Ishikawa (cell line): ENCODE results near the gene MICAL3.

ENCODE experiments used
- CEBPB ChIP-seq: IDR thresholded peaks from 2 replicates; pipeline ENCODE4 v1.6.1; 2012
- CREB1 ChIP-seq: IDR thresholded peaks from 2 replicates; pipeline ENCODE4 v1.6.1; 2012; ENCODE audit warnings: low read depth
- EGR1 ChIP-seq: IDR thresholded peaks from 2 replicates; pipeline ENCODE4 v1.6.1; 2012
- EP300 ChIP-seq: IDR thresholded peaks from 2 replicates; pipeline ENCODE4 v1.6.1; 2012; ENCODE audit warnings: borderline replicate concordance
- RAD21 ChIP-seq: IDR thresholded peaks from 2 replicates; pipeline ENCODE4 v1.6.1; 2012; ENCODE audit warnings: low read depth
- TCF12 ChIP-seq: IDR thresholded peaks from 2 replicates; pipeline ENCODE4 v1.6.1; 2012; ENCODE audit warnings: low read depth
- YY1 ChIP-seq: IDR thresholded peaks from 2 replicates; pipeline ENCODE4 v1.6.1; 2012; ENCODE audit warnings: low read depth
- ZBTB7A ChIP-seq: IDR thresholded peaks from 2 replicates; pipeline ENCODE4 v1.6.1; 2012; ENCODE audit warnings: low read depth
- TF ChIP-seq, protein P1 (sequence below): IDR thresholded peaks from 2 replicates; pipeline ENCODE4 v1.6.1; 2012; ENCODE audit warnings: low read depth, mild to moderate bottlenecking
- TF ChIP-seq, protein P2 (sequence below): IDR thresholded peaks from 2 replicates; pipeline ENCODE4 v1.6.1; 2012
- TF ChIP-seq, protein P3 (sequence below): IDR thresholded peaks from 2 replicates; pipeline ENCODE4 v1.6.1; 2012

DNA sequence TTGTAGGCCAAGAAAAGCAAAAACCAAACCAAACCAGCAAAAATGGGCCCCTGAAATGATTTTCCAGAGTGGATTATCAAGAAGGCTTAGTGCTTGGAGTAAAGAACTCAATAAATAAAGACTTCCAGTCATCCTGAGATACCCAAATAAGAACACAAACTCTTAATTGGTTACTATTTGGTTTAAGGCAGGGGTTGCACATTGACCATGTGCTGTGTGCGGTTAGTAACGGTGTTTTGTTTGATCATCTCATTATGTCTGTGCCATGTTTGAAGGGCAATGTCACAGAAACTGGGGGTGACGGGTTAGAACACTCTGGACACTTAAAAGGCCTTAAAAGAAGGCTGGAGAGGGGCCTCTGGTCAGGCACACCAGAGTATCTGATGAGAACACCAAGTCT lies 9.7 kb upstream of the MICAL3 start:
- TF ChIP-seq EP300 (no peak), CREB1 (no peak), YY1 (no peak), CEBPB (no peak), TCF12 (no peak), ZBTB7A (no peak), EGR1 (no peak), RAD21 (no peak)
- TF ChIP-seq, protein P1, sequence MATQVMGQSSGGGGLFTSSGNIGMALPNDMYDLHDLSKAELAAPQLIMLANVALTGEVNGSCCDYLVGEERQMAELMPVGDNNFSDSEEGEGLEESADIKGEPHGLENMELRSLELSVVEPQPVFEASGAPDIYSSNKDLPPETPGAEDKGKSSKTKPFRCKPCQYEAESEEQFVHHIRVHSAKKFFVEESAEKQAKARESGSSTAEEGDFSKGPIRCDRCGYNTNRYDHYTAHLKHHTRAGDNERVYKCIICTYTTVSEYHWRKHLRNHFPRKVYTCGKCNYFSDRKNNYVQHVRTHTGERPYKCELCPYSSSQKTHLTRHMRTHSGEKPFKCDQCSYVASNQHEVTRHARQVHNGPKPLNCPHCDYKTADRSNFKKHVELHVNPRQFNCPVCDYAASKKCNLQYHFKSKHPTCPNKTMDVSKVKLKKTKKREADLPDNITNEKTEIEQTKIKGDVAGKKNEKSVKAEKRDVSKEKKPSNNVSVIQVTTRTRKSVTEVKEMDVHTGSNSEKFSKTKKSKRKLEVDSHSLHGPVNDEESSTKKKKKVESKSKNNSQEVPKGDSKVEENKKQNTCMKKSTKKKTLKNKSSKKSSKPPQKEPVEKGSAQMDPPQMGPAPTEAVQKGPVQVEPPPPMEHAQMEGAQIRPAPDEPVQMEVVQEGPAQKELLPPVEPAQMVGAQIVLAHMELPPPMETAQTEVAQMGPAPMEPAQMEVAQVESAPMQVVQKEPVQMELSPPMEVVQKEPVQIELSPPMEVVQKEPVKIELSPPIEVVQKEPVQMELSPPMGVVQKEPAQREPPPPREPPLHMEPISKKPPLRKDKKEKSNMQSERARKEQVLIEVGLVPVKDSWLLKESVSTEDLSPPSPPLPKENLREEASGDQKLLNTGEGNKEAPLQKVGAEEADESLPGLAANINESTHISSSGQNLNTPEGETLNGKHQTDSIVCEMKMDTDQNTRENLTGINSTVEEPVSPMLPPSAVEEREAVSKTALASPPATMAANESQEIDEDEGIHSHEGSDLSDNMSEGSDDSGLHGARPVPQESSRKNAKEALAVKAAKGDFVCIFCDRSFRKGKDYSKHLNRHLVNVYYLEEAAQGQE = no peak
- TF ChIP-seq, protein P2, sequence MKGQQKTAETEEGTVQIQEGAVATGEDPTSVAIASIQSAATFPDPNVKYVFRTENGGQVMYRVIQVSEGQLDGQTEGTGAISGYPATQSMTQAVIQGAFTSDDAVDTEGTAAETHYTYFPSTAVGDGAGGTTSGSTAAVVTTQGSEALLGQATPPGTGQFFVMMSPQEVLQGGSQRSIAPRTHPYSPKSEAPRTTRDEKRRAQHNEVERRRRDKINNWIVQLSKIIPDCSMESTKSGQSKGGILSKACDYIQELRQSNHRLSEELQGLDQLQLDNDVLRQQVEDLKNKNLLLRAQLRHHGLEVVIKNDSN = no peak
- TF ChIP-seq, protein P3, sequence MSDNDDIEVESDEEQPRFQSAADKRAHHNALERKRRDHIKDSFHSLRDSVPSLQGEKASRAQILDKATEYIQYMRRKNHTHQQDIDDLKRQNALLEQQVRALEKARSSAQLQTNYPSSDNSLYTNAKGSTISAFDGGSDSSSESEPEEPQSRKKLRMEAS = no peak
